DMS153 treated with DMSO at 0.1 percent for 48 hours (cell line): ENCODE data around the gene TWNK.
A peak's percentile ranks its signal among the peaks of the same experiment; 100 is the strongest.
"Not testable (repeated sequence)": the region's sequence is repeated elsewhere in the genome, so short reads cannot be mapped to it uniquely, and the experiment has no call there.

Experiments
- DNase-seq: peaks from one replicate; lab custom pipeline; 2025; ENCODE audit not compliant: unreplicated experiment; lab: John Stamatoyannopoulos, UW

Gene TWNK

DNA sequence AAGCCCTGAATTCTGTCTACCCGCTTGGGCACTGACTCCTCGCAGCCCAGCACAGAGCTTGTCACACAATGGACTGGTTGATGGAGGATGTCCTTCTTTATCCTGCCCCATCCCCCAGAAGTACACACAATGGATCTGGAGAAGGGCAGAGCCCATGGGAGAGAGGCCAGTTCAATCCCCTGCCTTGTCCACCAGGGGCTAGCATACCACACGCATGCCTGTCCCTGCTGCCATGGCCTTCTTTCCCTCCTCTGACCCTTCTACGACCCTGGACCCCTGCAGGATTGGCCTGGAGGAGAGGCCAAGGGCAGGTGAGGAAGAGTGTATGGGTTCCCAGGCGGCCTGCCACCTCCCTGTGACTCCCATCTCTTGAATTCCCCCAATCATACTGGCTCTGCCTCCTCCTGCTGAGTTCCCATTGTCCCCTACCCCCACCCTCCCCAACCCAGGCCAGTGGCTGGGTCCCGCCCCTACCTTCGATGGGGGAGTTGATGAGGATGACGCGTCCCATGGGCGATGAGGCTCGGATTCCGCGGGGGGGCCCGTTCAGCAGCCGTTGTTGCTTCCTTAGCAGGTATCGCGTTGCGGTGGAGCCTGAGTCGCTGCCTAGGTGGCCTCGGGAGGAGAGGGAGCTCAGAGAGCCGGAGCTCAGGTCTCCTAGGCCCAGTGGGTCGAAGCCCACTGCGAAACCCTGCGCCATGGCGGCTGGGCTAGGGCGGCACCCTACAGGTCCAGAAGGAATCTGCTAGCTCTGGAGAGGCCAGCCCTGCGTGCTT is 42.4 kb downstream of the TWNK start:
- DNase-seq: no peak

DNA sequence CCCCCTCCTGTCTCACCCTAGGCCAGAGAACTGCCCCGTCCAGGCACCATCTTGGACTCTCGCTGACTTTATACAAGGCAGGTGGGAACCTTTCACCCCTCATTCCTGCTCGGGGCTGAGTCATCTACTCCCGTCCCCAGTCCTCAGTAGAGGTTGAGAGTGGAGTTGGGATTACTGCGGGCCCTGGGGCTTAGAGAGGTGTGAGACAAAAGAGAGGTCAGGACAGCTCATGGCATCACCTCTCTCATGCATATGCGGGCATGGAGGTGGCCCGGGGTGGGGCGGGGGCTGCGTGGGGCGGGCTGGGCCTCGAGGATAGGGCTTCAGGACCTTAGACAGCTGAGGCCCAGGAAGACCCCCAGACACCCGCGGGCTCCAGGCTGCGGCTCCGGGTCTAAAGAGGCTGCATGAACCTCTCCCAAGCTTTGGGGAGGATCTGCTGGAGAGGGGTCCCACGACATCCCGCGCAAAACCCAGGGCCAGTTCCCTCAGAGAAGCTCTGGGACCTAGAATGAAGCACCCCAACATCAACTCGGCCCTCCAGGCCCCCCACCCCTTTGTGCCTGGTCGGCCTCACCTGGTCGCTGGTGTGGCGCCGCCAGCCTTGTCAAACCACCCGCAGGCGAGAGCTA is 43.3 kb downstream of the TWNK start:
- no peak for DNase-seq

DNA sequence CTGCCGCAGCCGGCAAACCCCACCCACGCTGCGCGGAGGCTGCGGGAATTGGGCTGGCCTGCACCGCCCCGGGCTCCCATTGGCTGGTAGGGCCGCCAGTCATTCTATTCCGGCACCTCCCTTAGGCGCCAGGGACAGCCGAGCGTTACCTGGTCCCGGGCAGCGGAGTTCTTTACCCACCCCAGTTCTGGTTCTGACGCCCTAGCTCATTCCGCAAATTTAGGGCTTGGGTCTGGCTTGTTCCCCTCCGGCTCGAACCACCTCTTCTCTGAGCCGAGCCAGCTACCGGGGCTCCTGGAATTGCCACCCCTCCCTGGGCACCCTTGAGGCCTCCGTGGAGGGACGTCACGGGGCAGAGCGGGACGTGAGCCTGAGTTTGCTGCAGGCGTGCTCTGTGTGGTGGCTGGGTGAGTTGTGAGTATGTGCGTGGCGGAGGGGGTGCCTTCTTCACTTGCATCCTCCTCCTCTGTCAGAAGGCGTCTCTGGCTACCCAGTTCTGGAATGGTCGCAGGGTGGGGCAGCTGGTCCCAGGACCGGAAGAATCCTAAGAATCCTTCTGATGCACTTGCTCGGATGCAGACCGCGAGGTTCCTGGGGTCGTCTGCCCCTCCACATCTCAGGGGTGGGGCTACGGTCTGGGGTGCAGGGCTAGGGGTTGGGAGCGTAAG is 43.9 kb downstream of the TWNK start, which contains the start of the genes PDZD7 and SFXN3:
TSS of gene PDZD7 (minus strand) at position 2 of the 668 bp plus-strand sequence. CDS start 910 bp downstream, outside the sequence.
TSS of gene SFXN3 (plus strand) at position 107 of the 668 bp plus-strand sequence. CDS start 3,461 bp downstream, outside the sequence.
- peak; percentile 90 for DNase-seq

DNA sequence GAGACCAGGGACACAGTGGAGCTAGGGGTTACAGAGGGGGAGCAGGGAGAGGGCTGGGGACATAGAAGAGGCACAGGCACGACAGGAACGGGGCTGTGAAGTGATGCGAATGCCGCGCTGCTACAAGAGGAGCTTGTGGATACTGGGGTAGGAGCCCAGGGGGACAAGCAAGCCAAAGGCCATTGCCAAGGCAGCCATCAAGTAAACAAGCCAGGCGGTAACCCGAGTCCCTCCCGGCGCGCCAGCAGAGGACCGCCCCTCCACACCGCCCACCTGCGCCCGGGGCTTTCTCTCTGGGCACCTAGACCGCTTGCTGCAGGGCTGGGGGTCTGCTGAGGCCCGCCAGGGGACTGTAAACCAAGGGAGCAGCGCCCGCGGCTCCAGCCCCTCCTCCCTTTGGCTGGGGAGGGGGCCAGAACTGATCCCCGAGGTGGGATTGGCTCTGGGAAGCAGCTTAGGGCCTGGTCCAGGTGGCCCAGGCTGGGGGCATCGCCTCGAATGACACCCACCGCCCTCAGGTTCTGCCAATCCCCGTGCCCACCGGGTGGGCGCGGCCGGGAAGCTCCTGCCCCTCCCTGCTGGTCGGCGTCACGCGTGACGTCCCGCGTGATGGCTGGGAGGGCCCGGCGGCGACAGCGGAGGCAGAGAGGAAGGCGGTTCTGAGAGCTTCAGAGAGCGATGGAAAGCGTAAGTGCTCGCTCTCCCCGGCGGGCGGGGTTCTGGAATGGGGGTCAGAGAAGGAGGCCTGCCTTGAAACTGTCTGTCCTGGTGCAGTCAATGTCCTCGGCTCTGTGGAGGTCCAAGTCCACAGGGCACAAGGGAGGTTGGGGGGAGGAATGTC is 44.7 kb downstream of the TWNK start:
- DNase-seq: peak; percentile 21

DNA sequence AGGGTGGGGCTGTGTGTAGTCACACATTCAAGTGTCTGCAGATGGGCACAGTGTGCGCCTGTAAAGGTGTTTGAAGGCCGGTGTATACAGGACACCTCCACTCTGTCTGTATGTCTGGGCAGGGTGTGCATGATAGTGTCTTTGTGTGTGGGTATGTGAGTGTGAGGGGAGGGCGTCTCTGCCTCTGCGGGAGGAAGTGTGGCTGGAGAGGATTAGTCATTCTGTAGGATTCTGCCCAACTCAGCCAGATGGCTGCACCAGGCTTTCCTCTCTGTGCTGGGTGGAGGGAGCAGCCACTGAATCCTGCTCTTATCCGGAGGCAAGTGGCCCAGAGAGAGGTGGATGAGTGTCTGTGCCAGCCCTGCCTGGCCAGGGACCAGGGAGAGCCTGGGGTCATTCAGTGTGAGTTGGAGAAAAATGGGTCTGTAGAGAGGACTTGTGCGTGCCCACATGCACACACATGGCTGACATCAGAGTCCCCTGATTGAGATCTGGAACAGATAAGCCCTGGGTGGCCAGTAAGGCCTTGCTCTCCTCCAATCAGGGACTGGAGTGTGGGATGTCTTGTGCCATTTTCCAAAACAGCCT is 45.4 kb downstream of the TWNK start:
- no peak for DNase-seq

DNA sequence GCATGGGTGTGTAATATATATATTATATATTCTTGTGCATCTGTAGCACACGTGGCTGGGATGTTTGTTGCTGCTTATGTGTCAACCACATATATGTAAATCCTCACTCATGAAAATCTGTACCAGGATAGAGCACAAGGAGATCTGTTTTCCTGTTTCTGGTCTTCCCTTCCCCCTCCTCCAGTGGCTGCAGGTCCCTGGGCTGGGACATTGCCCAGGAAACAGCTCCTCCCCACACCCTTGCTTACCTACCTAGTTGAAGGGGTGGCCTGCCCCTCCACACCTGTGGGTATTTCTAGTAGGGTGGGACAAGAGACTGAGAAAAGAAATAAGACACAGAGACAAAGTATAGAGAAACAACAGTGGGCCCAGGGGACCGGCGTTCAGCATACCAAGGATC is 45.9 kb downstream of the TWNK start:
- no peak for DNase-seq

DNA sequence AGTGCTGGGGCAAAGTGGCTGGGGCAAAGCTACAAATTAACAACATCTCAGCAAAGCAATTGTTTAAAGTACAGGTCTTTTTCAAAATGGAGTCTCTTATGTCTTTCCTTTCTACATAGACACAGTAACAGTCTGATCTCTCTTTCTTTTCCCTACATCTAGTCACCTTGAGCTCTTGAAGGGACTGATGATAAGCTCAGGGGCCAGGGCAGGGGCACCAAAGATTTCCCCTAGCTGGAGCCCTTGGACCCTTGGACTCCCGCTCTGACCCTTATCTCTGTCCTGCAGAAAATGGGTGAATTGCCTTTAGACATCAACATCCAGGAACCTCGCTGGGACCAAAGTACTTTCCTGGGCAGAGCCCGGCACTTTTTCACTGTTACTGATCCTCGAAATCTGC is 47.1 kb downstream of the TWNK start:
- not testable (repeated sequence) for DNase-seq

DNA sequence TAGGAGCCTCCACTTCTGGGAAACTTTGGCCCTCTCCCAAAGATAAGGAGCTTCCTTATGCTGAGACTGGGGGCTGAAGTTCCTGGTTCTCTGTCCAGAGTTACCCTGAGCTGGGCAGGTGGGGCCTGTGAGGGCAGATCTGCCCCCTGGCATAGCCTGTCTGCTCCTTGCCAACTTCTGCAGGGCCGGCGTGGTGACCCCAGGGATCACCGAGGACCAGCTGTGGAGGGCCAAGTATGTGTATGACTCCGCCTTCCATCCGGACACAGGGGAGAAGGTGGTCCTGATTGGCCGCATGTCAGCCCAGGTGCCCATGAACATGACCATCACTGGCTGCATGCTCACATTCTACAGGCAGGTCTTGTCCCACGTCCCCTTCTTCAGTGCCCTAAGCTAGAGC is 48.0 kb downstream of the TWNK start:
- DNase-seq: no peak

DNA sequence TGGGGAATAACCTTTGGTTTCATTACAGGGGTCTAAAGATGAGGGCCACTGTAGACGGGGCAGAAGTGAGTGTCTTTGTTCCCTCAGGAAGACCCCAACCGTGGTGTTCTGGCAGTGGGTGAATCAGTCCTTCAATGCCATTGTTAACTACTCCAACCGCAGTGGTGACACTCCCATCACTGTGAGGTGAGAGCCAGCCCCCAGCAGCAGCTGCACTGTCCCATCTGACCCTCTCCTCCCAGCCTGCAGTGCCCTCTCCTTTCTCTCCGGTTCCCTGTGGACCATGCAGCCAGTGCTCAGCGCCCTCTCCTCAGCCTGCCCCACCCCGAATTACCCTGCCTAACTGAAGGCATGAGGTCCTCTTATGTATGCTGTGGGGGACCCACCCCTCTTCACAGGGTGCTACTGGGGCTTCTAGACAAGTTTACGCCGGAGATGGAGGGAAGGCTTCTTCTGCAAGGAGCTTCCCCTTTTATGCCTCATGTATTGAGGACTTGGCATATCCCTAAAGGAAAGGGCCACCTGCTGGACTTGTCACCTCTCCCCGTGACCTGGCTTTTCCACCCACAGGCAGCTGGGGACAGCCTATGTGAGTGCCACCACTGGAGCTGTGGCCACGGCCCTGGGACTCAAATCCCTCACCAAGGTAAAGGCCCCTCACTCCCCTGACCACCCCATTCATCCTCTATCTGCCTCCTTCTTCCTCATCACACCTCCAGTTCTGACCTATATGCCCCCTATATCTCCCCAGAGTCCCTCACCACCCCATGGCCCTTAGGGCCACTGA is 48.8 kb downstream of the TWNK start:
- no peak for DNase-seq

DNA sequence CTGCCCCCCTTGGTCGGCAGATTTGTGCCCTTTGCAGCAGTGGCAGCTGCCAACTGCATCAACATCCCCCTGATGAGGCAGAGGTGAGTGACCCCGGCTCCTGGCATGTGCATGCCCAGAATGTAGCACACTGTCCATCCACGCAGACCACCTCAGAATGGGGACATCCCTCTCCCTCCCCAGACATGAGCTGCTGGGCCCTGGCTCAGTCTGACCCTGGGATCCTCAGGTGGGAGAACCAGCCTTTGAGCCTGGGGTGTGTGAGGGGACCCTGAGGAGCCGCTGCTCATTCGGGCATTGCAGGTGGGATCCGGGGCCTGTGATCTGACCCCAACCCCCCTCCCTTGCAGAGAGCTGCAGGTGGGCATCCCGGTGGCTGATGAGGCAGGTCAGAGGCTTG is 49.4 kb downstream of the TWNK start:
- no peak for DNase-seq

DNA sequence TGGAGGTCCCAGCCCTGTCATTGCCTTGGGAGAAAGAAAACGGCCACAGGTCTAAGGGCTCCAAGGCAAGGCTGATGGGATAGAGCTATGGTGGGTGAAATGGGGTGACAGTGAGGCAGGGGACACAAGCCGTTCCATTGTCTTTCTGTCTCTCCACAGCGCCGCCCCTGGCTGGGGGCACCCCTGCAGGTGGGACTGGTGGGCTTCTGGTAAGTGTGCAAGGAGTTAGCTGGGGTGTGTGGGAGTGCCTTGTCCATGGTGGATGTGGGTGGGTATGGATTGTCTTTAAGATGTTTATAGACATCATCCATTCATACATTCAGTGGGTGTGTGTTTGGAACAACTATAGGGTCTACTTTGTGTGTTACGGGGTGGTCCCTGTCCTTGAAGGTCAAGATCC is 51.1 kb downstream of the TWNK start:
- no peak for DNase-seq

DNA sequence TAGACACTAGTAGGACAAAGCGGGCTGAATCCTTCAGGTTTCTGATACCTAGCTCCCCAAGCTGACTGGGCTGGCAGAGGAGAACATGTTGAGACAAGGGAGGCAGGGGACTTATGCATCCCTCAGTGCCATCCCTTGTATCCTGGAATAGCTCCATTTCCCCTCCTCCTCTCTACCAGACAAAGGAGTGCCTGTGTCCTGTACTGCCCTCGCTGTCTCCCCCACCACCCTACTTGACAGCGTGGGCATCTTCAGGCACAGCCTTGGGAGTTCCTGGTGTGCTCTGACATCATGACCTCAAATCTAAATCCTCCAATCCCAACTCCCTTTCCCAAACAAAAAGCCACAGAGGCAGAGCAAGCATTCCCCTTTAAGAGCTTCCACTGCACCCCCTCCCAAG is 52.7 kb downstream of the TWNK start:
- no peak for DNase-seq

DNA sequence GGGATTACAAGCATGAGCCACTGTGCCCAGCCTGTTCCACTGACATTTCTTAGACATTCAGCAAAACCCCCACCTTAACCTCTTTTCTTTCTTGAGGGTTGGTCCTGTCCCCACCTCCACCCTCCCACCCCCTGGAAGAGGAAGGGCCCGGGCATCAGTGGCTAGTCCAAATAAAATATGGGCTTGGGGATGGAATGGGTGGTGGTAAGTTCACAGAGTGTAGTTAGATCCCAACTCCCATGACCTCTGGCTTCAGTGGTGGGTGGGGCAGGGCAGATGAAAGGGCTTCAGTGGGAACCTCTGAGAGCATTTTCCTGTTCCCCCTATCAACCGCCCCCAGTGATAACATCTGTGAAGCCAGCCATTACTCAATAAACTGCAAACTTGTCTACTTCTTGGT is 53.5 kb downstream of the TWNK start:
- DNase-seq: no peak

DNA sequence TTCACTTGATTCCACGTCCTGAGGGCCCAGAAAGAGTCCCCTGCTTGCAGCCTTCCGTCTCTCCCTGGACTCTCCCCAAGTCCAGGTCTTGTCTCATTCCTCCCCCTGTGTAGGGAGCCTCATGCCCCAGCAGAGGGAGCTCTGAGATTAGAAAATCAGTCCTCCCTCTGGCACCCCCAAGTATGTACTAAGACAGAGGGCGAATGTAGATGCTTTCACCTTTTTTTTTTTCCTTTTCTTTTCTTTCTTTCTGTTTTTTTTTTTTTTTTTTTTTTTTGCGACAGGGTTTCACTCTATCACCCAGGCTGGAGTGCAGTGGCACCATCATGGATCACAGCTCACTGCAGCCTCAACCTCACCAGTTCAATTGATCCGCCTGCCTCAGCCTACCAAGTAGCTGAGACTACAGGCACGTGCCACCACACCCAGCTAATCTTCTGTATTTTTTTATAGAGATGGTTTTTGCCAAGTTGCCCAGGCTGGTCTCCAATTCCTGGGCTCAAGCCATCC is 54.0 kb downstream of the TWNK start:
- peak; percentile 31 for DNase-seq

DNA sequence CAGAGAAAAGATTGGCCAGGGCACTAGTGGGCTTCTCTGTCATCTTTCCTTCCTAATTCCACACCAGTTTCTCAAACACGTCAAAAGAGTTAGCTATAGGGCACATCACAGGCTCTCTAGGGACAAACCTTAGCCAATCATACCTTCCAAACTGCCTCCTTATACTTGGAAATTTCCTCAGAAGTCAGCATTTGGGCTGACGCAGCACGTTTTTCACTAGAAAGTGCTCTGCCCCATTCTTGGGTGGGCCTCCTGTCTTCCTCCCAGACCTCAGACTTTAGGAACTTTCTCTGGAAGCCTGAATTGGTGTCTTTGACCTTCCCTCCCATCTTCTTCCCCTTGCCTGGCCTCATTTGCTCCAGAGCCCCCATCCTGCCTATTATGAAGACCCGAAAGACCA is 54.8 kb downstream of the TWNK start:
- DNase-seq: no peak

DNA sequence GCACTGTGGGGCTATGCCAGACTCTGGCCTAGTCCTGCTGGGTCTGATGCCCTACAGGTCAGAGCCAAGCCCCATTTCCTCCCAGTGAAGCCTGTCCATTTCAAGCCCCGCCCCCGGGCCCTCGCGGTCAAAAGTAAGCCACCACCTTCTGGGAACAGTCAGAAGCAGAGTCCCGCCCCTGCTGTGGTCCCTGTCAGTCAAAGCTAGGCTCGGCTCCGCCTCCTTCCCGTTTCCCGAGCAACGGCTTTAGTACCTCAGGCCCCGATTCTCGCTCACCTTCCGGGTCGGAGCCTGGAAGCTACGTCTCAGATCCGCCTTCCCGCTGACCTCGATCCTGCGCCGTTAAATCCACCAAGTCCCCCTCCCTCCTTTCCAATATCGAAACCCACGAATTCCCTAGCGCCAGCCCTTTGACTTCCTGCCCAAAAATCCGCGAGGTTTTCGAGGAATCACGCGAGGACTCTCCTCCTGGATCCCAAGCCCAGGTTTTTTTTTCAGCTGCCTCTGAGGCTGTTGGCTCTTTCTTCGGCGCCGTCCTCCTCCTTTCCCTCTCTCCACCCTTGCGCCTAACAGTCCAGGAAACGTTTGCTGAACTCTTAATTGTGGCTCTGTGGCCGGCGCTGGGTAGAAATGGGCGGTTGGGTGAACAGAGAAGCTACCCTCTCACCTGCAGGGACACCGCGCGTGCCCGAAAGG is 55.5 kb downstream of the TWNK start:
- DNase-seq: peak; percentile 97

DNA sequence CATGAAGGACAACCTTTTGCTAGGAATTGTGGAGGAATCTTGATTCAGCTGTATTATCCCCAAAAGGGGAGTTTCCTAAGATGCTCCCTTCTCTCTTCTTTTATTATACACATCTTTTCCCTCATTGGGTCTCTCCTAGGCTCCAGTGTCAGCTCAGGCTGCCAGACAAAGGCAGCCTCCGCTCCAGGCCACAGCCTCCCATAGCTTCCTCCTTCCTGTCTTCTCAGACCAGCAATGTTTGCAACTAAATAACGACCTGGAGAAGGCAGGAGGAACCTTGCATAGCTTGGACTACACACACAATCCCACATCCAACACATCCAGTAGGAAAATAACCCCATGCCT is 56.0 kb downstream of the TWNK start:
- DNase-seq: peak; percentile 74
